OCI-M1 (cell line): ENCODE measurements around the gene GLG1.

Experiments
- DNase-seq: peaks from one replicate; lab custom pipeline; 2025; lab: John Stamatoyannopoulos, UW

Gene GLG1

GRCh38 chr16:74472540-74472939 lies 134.4 kb downstream of the GLG1 start:
- no peak for DNase-seq

- DNase-seq, result no peak
Observed at GRCh38 chr16:74472010-74472409, 134.9 kb downstream of the GLG1 start.

GRCh38 chr16:74469946-74470478 lies 136.9 kb downstream of the GLG1 start:
- DNase-seq, result no peak

- DNase-seq, result no peak
Observed at GRCh38 chr16:74468807-74469525, 137.9 kb downstream of the GLG1 start.

- no peak for DNase-seq
Observed at GRCh38 chr16:74466872-74467271, 140.0 kb downstream of the GLG1 start.

- no peak for DNase-seq
Observed at GRCh38 chr16:74465851-74466685, 140.8 kb downstream of the GLG1 start.

GRCh38 chr16:74465281-74465680 lies 141.6 kb downstream of the GLG1 start:
- no peak for DNase-seq

- DNase-seq, result no peak
Observed at GRCh38 chr16:74463888-74464287, 143.0 kb downstream of the GLG1 start.

GRCh38 chr16:74462361-74462760 lies 144.6 kb downstream of the GLG1 start:
- DNase-seq, result no peak

- no peak for DNase-seq
Observed at GRCh38 chr16:74461826-74462225, 145.1 kb downstream of the GLG1 start.

- no peak for DNase-seq
Observed at GRCh38 chr16:74460542-74460941, 146.4 kb downstream of the GLG1 start.

GRCh38 chr16:74456290-74456625 lies 150.7 kb downstream of the GLG1 start:
- DNase-seq, result no peak

- no peak for DNase-seq
Observed at GRCh38 chr16:74455619-74456289, 151.2 kb downstream of the GLG1 start.

GRCh38 chr16:74455213-74455612 lies 151.7 kb downstream of the GLG1 start:
- no peak for DNase-seq

GRCh38 chr16:74451951-74452758 lies 154.8 kb downstream of the GLG1 start:
- no peak for DNase-seq

GRCh38 chr16:74450967-74451760 lies 155.8 kb downstream of the GLG1 start:
- DNase-seq, result no peak

- DNase-seq, result no peak
Observed at GRCh38 chr16:74450236-74450635, 156.7 kb downstream of the GLG1 start.

- DNase-seq, result no peak
Observed at GRCh38 chr16:74449470-74449869, 157.4 kb downstream of the GLG1 start.

- DNase-seq, result peak; percentile 15
Observed at GRCh38 chr16:74448990-74449389, 157.9 kb downstream of the GLG1 start.

- DNase-seq, result no peak
Observed at GRCh38 chr16:74447578-74447977, 159.3 kb downstream of the GLG1 start.

- no peak for DNase-seq
Observed at GRCh38 chr16:74446866-74447265, 160.0 kb downstream of the GLG1 start.
